GM10847 (cell line): ENCODE data around the gene FAM216A.

ENCODE experiments used
- POLR2A ChIP-seq: IDR thresholded peaks from 2 replicates; pipeline ENCODE4 v1.6.1; 2011; ENCODE audit not compliant: insufficient read length; ENCODE audit errors: extremely low read depth

Gene FAM216A

GRCh38 chr12:110468214-110469048 lies at the start of gene FAM216A, which contains the start of gene GPN3:
TSS of gene FAM216A (plus strand) at chr12:110468845. CDS start at chr12:110468876, 31 bp downstream.
TSS of gene GPN3 (minus strand) at chr12:110468257. CDS start at chr12:110468203, 54 bp downstream.
- peak; percentile 64 for TF ChIP-seq POLR2A

GRCh38 chr12:110421159-110421661 lies 47.4 kb upstream of the FAM216A start:
- no peak for TF ChIP-seq POLR2A

- no peak for TF ChIP-seq POLR2A
Measured at GRCh38 chr12:110421701-110422100, 46.9 kb upstream of the FAM216A start.

- no peak for TF ChIP-seq POLR2A
Measured at GRCh38 chr12:110424237-110424636, 44.4 kb upstream of the FAM216A start.

GRCh38 chr12:110426406-110426805 lies 42.2 kb upstream of the FAM216A start:
- no peak for TF ChIP-seq POLR2A

- no peak for TF ChIP-seq POLR2A
Measured at GRCh38 chr12:110431957-110432587, 36.6 kb upstream of the FAM216A start.

- no peak for TF ChIP-seq POLR2A
Measured at GRCh38 chr12:110436231-110436630, 32.4 kb upstream of the FAM216A start.

GRCh38 chr12:110444455-110444854 lies 24.2 kb upstream of the FAM216A start:
- no peak for TF ChIP-seq POLR2A

GRCh38 chr12:110449799-110450497 lies 18.7 kb upstream of the FAM216A start, which contains the start of gene ARPC3:
TSS of gene ARPC3 (minus strand) at chr12:110450337. CDS start at chr12:110450260, 77 bp downstream.
- TF ChIP-seq POLR2A = peak; percentile 57

- no peak for TF ChIP-seq POLR2A
Measured at GRCh38 chr12:110451263-110451662, 17.4 kb upstream of the FAM216A start.

- TF ChIP-seq POLR2A = no peak
Measured at GRCh38 chr12:110453569-110454296, 14.9 kb upstream of the FAM216A start.

- TF ChIP-seq POLR2A = no peak
Measured at GRCh38 chr12:110458756-110459155, 9.9 kb upstream of the FAM216A start.

GRCh38 chr12:110465024-110465423 lies 3.6 kb upstream of the FAM216A start:
- no peak for TF ChIP-seq POLR2A

GRCh38 chr12:110466791-110467190 lies 1.9 kb upstream of the FAM216A start:
- no peak for TF ChIP-seq POLR2A

GRCh38 chr12:110467847-110468213 lies 815 bp upstream of the FAM216A start:
- no peak for TF ChIP-seq POLR2A

- TF ChIP-seq POLR2A = no peak
Measured at GRCh38 chr12:110475426-110475825, 6.8 kb downstream of the FAM216A start.
